Globus pallidus (tissue), 1 donor: Measurements from ENCODE around the gene SKI.

Source experiments
- DNase-seq: peaks from one replicate; pipeline ENCODE4 v3.0.0-alpha.2; 2015; ENCODE audit warnings: low spot score

Gene SKI

GRCh38 chr1:2209400-2210083, 18.6 kb upstream of the SKI start:
- DNase-seq, result no peak

- no peak for DNase-seq
Measured at GRCh38 chr1:2210084-2210653, 17.9 kb upstream of the SKI start.

- DNase-seq, result no peak
Measured at GRCh38 chr1:2210786-2211185, 17.3 kb upstream of the SKI start.

GRCh38 chr1:2212274-2212531, 15.9 kb upstream of the SKI start:
- no peak for DNase-seq

- peak; percentile 75 for DNase-seq
Measured at GRCh38 chr1:2212532-2213491, 15.3 kb upstream of the SKI start.

GRCh38 chr1:2213576-2214505, 14.3 kb upstream of the SKI start:
- peak; percentile 43 for DNase-seq

- peak; percentile 45 for DNase-seq
Measured at GRCh38 chr1:2214541-2215241, 13.4 kb upstream of the SKI start.

- no peak for DNase-seq
Measured at GRCh38 chr1:2215329-2215728, 12.8 kb upstream of the SKI start.

GRCh38 chr1:2215909-2216766, 12.0 kb upstream of the SKI start:
- no peak for DNase-seq

GRCh38 chr1:2216767-2217058, 11.4 kb upstream of the SKI start:
- no peak for DNase-seq

- no peak for DNase-seq
Measured at GRCh38 chr1:2221271-2221670, 6.8 kb upstream of the SKI start.

- no peak for DNase-seq
Measured at GRCh38 chr1:2224170-2224584, 3.9 kb upstream of the SKI start.

- DNase-seq, result no peak
Measured at GRCh38 chr1:2224631-2225428, 3.3 kb upstream of the SKI start.

- no peak for DNase-seq
Measured at GRCh38 chr1:2226525-2227345, 1.4 kb upstream of the SKI start.

- peak; percentile 96 for DNase-seq
Measured at GRCh38 chr1:2227346-2228156, 568 bp upstream of the SKI start.

GRCh38 chr1:2228694-2229036, 546 bp downstream of the SKI start:
- DNase-seq, result no peak

GRCh38 chr1:2229037-2229864, 1.1 kb downstream of the SKI start:
- peak; percentile 84 for DNase-seq
